Central memory CD4-positive, alpha-beta T cell (primary cell): ENCODE results near the gene ATP10A.

Experiments
- DNase-seq: peaks from one replicate; pipeline ENCODE4 v3.0.0; 2022

The ATP10A gene

DNA sequence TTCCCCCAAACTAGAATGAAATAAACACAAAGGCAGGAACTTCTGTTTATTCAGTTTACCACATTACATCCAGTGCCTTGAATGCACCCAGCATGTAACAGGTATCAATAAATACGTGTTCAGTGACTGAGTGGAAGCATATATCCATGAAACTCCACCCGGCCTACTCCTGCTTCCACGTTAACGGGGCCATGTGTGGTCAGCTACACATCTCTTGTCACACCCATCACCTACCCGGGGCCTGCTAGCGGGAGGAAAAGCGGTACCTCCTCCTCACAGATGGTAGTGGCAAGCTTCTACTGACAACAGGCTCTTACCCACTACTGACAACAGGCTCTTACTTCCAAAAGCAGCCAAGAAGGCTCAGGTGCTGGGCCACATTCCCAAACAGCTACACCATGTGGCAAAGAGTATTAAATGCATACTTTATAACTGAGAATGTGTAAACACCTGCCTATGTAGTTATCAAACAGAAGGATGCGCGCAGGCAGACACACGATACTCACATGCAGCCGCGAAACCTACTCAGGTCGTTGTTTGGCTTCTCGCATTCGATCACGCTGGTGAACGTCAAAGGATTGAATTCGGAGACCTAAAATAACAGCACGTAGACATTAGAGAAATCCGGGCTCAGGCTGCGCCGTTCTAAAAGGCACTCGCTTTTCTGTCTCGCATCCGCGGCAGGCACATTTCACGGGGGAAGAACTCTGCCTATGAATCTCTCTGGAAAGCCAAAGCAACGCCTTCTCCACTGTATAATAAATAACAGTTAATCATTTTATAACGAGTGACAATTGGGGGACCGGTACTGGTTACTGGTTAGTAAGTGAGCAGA is 127.4 kb downstream of the ATP10A start:
- DNase-seq, result no peak

DNA sequence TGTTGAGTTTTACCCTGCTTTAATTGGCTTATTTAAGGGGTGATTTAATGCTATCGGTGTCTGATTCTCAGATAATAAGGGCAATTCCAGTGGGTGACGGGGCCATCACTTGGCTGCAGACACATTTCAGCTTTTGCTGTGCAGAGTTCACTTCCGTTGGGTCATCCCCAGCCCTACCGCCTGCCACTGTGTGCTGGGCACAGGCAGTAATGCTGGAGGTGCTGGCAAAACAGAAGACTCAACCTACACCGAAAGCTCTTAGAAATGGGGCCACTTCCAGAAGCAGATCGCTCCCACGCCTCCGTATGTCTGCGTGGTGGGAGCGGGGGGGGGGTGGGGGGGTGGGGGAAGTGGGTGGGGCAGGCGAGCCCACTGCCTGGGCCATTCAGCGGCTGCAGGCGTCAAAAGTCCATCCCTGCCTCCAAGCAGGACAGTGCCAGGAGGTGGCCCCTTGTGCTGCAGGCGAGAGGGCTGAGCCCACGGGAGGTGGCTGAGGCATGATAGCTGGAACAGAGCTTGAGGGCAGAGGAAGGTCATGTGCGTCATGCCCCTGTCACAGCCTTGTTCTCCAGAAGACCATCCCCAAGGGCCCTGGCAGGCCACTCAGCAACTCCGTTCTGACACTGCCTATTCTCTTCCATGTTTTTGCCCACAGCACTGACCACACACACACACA is 128.3 kb downstream of the ATP10A start:
- no peak for DNase-seq

DNA sequence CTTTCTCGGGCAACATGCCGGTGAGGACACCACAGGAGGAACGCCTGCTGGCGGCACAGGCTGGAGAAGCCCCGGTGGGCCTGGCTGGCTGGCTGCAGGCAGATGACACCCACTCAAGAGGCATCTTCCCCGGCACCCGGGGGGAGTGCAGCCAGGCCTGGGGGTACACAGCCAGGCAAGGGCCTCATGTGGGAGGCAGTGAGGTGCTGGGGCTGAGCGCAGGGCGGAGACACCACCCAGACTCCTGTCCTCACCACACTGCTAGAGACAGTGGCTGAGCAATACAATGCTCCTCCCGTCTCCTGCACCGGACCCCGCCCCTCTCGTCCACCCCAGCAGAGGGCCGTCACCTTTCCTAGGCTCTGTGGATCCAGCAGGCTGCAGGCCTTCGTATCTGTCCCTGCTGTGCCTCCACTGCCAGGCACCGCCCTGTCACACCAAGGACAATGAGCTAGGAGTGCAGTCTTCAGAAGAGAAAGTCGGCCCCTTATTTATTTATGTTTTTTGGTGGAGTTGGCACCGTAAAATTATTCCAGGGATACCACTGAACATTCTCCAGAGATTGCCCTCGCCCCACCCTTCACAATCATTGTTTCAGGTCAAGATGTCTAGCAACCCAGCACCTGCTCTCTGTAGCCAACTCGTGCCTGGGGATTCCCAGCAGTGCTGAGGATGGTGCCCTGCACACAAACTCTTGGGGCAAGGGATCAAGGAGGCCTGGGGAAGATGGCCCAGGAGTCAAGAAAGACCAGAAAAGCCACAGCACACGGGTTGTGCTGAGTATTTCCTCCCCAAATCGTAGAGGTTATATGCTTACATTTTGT is 129.1 kb downstream of the ATP10A start:
- DNase-seq, result no peak

DNA sequence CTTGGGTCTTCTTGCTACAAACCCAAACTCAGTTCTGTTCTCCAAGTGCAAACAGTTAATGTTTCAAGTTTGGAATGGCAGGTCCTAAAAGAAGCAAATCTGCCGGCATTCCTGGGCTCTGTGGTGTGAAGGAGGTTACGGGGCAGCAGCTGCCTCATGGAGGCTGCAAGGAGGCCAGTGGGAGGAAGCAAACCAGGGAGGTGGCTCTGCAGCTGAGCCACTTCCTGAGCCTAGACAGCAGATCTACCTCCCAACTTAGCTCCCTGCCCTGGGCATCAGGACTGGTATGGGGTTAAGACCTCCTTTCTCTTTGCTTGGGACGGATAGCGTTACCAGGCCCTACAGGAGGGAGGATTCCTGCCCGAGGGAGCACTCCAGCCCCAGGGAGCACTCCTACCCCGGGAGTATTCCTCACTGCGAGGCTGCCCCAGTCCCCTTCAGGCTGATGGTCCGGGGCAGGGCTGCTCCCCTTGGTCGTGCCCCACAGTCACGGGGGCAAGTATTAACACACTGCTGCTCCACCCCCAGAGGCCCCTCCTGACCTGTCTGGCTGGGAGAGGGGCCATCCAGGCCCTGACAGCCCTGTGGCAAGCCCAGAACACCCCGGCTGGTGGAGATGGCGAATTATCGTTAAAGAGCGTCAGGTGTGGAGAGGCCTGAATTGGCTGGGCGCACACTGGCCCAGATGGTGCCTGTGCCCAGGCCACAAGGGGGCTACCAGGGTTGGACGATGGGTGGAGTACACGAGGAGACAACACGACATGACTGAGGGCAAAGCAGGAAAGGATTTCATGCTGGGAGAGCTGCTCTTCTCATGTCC is 129.9 kb downstream of the ATP10A start:
- DNase-seq, result no peak

DNA sequence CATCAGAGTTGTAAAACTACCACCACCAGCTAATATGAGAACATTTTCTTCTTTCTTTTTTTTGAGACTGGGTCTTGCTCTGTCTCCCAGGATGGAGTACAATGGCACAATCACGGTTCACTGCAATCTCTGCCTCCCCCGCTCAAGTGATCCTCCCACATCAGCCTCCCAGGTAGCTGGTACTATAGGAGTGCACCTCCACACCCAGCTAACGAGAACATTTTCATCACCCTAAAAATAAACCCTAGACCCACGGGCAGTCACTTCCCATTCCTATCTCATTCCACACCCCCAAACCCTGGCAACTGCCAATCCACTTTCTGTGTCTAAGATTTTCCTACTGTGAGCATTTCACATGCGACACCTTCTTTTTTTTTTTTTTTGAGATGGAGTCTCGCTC is 130.9 kb downstream of the ATP10A start:
- no peak for DNase-seq

DNA sequence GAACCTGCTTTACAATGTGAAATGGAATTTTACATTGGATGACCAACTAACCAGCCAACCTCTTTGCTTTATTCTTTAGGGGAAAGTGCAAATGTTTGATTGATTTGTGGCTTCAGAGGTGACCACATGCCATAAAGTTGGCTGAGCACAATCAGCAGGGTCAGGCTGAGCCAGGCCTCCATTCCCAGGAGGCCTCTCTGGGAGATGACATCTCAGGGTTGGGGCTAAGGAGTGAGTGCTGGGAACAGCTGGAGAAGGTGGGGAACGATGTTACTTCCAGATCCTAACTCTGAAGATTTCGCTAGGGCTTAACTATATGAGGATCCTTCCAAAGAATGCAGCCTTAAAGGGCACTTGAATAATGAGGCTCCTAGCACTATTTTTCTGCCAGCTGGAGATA is 131.7 kb downstream of the ATP10A start:
- no peak for DNase-seq

DNA sequence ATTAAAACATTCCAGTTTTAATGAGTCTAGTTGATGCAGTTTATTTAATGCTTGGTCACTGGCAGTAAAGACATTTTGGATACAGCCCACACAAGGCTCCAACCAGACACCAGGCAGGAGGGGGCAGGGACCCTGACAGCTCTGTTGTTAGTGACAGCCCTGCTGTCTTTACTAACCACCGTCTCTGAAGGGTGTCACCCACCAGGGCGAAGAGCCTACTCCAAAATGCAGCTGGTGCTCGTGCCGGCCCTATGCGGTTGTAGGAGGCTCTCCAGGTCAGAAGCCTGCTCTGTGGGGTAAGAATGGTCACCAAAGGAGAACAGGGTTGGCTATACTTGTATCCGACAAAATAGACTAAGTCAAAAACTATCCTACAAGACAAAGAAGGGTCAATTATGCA is 132.2 kb downstream of the ATP10A start:
- no peak for DNase-seq

DNA sequence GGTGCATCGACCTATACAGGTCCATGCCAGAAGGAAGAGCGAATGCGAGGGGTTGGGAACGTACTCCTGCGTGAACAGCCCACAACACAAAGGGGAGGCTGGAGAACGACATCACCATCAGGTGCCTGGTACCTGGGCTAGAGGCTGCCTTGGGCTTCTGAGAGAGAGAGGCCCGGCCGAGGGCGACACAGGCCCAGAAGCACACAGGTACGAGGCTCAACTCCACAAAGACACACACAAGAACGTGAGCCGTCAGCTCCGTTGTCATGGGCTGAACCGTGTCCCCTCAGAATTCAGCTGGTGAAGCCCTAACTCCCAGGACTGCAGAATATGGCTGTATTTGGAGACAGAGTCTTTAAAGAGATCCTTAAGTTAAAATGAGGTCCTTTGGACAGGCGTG is 134.3 kb downstream of the ATP10A start:
- DNase-seq, result no peak

DNA sequence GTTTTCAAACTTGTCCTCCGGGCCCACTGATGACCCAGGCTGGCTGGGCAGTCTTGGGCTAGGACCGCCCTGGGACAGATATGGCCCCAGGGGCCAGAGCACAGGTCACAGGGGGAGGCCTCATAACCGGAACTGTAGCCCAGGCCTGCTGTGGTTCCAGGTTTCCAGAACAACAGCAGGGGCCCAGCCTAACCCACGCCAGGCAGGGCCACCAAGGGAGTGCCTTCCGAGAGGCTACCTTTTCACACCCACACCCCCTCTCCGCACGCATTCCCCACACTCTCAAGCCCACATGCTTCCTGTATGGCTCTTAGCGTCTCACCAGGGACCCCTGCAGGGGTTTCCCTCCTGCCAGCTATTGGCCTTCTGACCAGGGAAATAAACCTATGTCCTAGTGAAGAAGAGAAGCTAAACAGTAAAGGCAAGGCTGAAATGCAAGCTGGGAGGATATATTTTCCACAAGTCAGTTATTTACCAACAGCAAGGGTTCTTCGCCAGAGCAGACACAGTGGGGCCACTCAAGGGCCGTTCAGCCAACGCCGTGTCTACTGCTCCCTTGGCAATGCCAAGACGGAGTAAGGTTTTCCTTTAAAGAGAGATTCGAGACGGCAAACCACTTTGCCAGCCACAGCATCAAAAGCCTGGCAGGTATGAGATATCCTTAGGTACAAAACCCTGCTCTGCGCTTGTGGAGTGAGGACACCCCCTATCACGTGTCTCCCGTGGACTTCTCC is 135.1 kb downstream of the ATP10A start:
- DNase-seq, result no peak

DNA sequence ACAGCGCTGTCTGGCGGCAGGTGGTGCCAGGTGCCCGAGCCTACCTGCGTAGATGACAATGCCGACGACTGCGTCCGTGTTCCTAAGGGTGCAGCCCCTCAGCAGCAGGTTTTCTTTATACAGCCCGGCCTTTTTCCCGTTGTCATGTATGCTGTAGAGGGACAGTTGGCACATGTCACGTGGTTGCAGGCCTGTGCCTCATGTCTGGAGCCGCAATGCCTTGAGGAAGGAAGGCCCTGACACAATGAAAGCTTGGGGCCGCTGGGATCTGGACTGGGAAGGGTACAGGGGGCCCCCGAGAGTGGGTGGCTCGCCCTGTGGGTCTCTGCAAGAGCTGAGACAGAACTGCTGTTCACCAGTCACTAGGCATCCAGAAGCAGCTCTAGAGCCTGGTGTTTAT is 136.0 kb downstream of the ATP10A start:
- no peak for DNase-seq

DNA sequence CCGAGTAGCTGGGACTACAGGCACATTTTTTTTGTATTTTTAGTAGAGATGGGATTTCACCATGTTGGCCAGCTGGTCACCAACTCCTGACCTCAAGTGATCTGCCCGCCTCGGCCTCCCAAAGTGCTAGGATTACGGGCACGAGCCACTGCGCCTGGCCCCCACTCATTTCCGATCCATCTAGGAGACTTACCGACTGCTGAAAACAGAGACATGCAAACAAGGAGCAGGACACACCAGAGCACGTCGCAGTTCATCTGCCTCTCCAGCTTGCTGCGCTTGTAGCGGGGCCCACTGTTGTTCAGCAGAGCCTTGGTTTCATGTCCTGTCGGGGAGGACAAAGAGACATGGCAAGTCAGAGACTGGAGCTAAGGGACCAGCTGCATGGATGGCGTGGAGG is 137.4 kb downstream of the ATP10A start:
- DNase-seq, result no peak

DNA sequence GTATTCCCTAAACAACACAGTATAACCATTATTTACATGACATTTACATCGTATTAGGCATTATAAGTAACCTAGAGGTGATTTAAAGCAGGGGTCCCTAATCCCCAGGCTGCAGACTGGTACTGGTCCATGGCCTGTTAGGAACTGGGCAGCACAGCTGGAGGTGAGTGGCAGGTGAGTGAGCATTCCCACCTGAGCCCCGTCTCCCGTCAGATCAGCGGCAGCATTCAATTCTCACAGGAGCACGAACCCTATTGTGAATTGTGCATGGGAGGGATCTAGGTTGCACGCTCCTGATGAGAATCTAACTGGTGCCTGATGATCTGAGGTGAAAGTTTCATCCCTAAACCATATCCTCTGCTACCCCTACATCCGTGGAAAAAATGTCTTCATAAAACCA is 138.2 kb downstream of the ATP10A start:
- DNase-seq, result no peak

DNA sequence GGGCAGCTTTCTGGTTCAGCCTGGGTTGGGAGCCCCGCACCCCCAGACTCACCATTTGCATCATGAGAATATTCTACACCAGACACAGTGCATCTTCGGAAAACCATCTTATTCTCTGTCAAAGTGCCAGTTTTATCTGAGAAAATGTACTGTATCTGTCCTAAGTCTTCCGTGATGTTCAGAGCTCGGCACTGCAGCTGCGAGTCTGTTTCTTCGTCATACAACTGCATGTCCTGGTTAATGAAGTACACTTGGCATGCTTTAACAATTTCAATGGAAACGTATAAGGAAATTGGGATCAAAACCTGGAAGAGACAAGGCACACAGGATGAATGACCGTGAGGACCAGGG is 141.5 kb downstream of the ATP10A start:
- no peak for DNase-seq

DNA sequence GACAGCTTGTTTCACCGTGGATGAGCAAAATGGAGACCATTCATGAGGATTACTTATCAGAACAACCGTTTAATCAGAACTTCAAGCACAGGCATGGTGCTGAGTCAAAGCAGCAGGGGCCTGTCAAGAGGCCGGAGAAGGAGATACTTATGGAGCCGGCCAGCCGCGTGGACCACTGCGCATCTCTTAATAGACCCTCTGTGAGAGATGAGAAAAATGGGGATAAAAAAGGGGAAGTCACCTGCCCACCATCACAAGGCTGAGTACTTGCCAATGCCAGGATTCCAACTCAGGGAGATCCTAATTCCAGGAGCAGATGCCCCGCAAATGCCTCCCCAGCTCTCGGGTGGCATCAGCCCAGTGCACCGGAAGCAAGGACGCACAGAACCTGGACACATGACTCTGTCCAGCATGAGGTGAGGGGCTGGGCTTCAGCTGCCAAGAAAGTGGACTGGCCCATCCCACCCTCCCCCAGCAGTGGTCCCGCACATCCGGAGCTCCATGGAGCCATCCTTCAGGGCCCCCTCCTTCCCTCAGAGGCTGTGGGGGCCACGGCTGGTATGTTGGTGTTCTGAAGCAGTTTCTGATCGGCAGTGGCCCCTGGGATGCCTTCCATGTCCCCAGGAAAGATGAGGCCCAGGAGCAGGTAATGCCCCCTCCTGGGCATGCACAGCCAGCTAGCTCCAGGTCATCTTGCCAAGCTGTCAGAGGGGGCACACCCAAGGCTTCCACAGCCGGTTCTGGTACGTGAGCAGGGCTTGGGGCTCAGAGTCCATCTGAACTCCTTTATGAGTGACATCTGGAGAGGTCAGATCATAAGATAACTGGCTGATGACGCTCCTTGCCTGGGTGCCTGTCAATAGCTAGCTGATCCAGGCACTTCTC is 143.8 kb downstream of the ATP10A start:
- DNase-seq, result no peak

DNA sequence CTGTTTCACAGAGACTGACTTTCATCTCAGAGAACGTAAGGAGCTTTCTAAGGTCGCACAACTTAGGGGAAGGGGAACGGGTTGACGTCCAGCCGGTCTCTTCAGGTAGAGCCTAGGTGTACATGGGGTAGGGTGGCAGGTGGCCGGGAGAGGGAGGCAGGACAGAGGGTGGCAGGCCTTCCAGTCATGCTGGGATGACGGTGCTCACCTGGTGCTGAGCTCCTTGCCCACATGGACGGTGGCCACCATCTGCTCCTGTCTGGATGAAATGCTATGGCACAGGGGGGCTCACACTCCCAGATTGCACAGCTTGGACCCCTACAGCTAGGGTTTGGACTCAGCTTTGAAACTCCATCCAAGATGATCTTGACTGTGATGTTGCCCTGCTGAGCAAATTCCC is 144.5 kb downstream of the ATP10A start:
- DNase-seq, result no peak

DNA sequence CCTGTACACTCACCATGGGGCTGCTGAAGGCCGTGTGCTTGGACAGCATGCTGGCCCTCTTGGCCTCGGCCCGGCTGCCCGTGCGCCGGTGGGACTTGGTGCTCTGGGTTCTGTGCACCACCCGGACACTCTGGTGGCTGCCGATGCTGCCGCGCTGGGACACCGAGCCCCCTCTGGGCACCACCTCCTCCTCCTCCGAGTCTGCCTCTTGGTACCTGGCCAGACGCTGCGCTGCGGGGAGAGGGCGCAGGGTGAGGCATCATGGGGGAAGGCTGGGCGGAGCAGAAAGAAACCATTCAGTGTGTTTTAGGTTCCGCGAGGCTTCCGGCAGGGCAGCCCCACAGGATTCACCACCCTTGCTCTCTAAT is 145.0 kb downstream of the ATP10A start:
- DNase-seq, result no peak

DNA sequence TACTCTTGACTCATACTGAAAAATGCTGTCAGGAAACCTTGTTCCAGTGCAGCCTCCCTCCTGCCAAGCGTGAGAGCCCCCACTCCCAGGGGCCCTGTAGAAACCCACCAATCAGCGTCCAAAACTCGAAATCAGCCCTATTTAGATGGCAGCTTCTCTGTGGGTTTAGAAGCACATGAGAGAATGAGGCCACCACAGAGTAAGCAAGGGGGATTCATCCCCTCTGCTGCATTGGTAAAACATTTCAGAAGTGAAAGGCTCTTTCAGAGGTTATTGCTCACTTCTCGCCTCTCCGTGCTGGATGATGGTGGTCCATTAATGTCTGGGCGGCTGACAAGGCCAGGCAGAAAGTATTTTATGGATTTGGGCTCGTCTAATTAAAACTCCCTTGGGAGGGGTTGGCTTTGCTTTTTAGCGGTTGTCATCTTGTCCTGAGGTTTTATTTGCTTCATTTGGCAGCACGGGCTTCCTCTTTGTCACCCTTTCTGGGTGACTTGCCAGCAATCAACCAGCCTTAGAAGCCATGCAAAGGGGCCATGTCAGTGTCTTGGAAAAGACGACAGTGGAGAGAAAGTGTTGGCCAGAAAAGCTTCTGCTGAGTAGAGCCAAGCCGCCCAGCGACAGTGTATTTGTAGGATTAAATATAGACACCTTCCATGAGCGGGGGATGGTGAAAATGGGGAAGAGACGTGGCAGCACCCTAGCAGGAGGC is 145.5 kb downstream of the ATP10A start:
- DNase-seq, result no peak

DNA sequence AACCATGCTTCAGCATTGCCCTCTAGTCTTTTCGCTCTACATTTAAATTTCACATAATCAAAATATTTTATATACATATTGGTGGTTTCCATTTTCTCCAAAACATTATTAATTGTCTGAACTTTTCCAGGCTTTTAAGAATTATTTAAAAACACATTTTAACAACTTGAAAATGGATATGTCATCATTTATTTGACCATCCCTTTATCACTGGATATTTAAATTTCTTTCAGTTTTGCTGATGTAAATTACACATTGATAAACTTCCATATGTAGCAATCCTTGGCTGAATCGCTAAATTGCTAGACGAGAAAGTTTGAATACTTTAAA is 146.0 kb downstream of the ATP10A start:
- DNase-seq, result no peak

DNA sequence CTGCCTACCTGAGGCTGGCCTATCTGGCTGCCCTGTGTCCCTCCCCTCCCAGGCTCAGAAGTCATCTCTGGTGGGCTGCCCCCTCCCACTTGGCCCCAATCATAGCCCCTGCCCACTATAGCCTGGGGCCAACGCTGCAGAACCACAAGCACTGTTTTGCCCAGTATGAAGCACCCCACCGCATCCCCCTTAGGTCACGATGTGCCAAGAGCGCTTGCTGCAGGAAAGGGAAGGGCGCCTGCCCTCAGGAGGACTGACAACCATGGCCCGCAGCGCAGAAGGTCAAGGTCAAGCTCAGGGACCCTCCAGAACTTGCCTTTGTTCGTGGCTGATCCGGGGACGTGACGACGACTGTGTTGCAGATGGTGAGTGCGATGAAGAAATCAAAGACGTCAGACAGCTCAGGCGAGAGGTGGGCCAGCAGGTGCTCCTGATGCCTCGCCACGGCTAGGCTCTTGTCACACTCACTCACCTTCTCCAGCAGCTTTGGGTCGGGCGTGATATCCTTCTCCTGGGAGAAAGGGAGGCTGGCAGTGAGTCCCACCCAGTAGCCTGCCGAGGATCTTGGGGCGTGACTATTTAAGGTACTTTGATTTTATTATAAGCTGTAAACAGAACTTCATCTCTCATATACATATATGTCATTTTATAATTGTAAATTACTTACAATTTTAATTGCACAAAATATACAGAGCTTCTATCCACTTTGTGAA is 146.6 kb downstream of the ATP10A start:
- no peak for DNase-seq
